PC-3 (cell line): Measurements from ENCODE around the gene TJP3. TPM values are rescaled to one million over a fixed set of nuclear protein-coding genes. Genes with fewer than 3 reads are reported as not detected.

ENCODE experiments used
- ATAC-seq: fragments of 200-7000 bp; cut with Tn5 transposase; 2 replicates; pipeline ENCODE4 v1.9.1; 2020; ENCODE audit warnings: mild to moderate bottlenecking, moderate library complexity
- BruUV-seq: library from RNA; stranded (reverse); fragments of 400-500 nt; replicated peaks from 2 replicates; lab custom pipeline; 2021; lab: Mats Ljungman, UMichigan
- CTCF ChIA-PET: fragments of 300-600 bp; sonication (Branson Sonifier 250); formaldehyde crosslinking; loops from one replicate; lab custom pipeline; 2022; ENCODE audit warnings: antibody characterized with exemption; lab: Charles Lee
- POLR2A ChIA-PET: fragments of 300-600 bp; sonication (Branson Sonifier 250); formaldehyde crosslinking; loops from one replicate; lab custom pipeline; 2022; ENCODE audit warnings: antibody characterized with exemption; ENCODE audit not compliant: unreplicated experiment; lab: Charles Lee
- DNase-seq: peaks from one replicate; pipeline ENCODE4 v3.0.0-alpha.2; 2015
- H2AFZ ChIP-seq: fragments of 300-600 bp; sonication (generic); 2 replicates; pipeline ENCODE4 v1.6.0; 2016; ENCODE audit warnings: antibody characterized with exemption, low read length
- H3F3A ChIP-seq: fragments of 300-600 bp; sonication (generic); one replicate; pipeline ENCODE4 v1.6.0; 2017; ENCODE audit warnings: antibody characterized with exemption, low read length, control low read depth, mild to moderate bottlenecking; ENCODE audit not compliant: unreplicated experiment
- H3K27ac ChIP-seq: fragments of 300-600 bp; sonication (generic); 2 replicates; pipeline ENCODE4 v1.5.1; 2016; ENCODE audit warnings: mild to moderate bottlenecking, low read length
- H3K27me3 ChIP-seq: fragments of 300-600 bp; sonication (generic); 2 replicates; pipeline ENCODE4 v1.6.1; 2016; ENCODE audit warnings: low read length, mixed read lengths
- H3K36me3 ChIP-seq: fragments of 300-600 bp; sonication (generic); 2 replicates; pipeline ENCODE4 v1.6.1; 2016; ENCODE audit warnings: low read depth, mixed run types, low read length, mixed read lengths
- H3K4me1 ChIP-seq: fragments of 300-600 bp; sonication (generic); 2 replicates; pipeline ENCODE4 v1.5.1; 2016; ENCODE audit warnings: low read length; ENCODE audit not compliant: insufficient read depth
- H3K4me2 ChIP-seq: fragments of 300-600 bp; sonication (generic); 2 replicates; pipeline ENCODE4 v1.6.0; 2016; ENCODE audit warnings: low read length
- H3K4me3 ChIP-seq: fragments of 300-600 bp; sonication (generic); 2 replicates; pipeline ENCODE4 v1.5.1; 2016; ENCODE audit warnings: mild to moderate bottlenecking, low read length, mixed read lengths
- H3K79me2 ChIP-seq: fragments of 300-600 bp; sonication (generic); 2 replicates; pipeline ENCODE4 v1.6.1; 2017; ENCODE audit warnings: low read length, mixed read lengths
- H3K9ac ChIP-seq: fragments of 300-600 bp; sonication (generic); 2 replicates; pipeline ENCODE4 v1.6.0; 2016; ENCODE audit warnings: mild to moderate bottlenecking, low read length
- H3K9me2 ChIP-seq: fragments of 300-600 bp; sonication (generic); replicated peaks from 2 replicates; pipeline ENCODE4 v1.6.1; 2016; ENCODE audit warnings: mixed run types, low read length, mixed read lengths
- H3K9me3 ChIP-seq: fragments of 300-600 bp; sonication (generic); 2 replicates; pipeline ENCODE4 v1.6.1; 2016; ENCODE audit warnings: low read length, mixed read lengths
- H4K20me1 ChIP-seq: fragments of 300-600 bp; sonication (generic); 2 replicates; pipeline ENCODE4 v1.6.1; 2016; ENCODE audit warnings: low read length, mixed read lengths
- CTCF ChIP-seq: fragments of 300-600 bp; sonication (generic); conservative IDR thresholded peaks from 2 replicates; pipeline ENCODE4 v1.5.1; 2017; ENCODE audit warnings: antibody characterized with exemption, low read depth, mild to moderate bottlenecking, low read length
- EZH2 ChIP-seq: fragments of 300-600 bp; sonication (generic); IDR thresholded peaks from one replicate; pipeline ENCODE4 v1.6.1; 2017; ENCODE audit warnings: antibody characterized with exemption, mild to moderate bottlenecking, low read length; ENCODE audit not compliant: unreplicated experiment
- EZH2phosphoT487 ChIP-seq: fragments of 300-600 bp; sonication (generic); IDR thresholded peaks from 2 replicates; pipeline ENCODE4 v1.6.1; 2018; ENCODE audit warnings: mild to moderate bottlenecking, antibody characterized with exemption, low read length, borderline replicate concordance
- intact Hi-C: fragments of 100-400 bp; cut with micrococcal nuclease; formaldehyde crosslinking; loops from 2 replicates; pipeline ENCODE4 v1.9.0; 2023
- total RNA-seq: library from RNA; depleted of rRNA; stranded (reverse); fragments of >200 nt; gene quantifications from 2 replicates; pipeline ENCODE4 v1.2.3, GENCODE V29; 2014

The TJP3 gene
- total RNA-seq, 1 experiment from 2014 or later, result 11.7 TPM

- CTCF ChIA-PET, result no interaction called here
- no peak overlapping the region for H3K27ac ChIP-seq
- no peak overlapping the region for H2AFZ ChIP-seq
- TF ChIP-seq CTCF (no peak), EZH2phosphoT487 (no peak), EZH2 (no peak)
- BruUV-seq, result no TSS peak
- no peaks in the 10 kb centered on the region for H3K79me2 ChIP-seq
- POLR2A ChIA-PET, result no interaction called here
- H3K9me2 ChIP-seq, result no peaks in the 10 kb centered on the region
- DNase-seq (no peak), ATAC-seq (no peak)
- no peaks in the 10 kb centered on the region for H3F3A ChIP-seq
- H3K9ac ChIP-seq, result no peak overlapping the region
- H3K9me3 ChIP-seq, result no peaks in the 10 kb centered on the region
- no peaks in the 10 kb centered on the region; the same call in 1 of the 2 replicates for H3K4me1 ChIP-seq
- H3K36me3 ChIP-seq, result no peaks in the 10 kb centered on the region
- H3K4me2 ChIP-seq, result no peak overlapping the region
- intact Hi-C loops, result no loop called here
- no peaks in the 10 kb centered on the region for H3K27me3 ChIP-seq
- no peak overlapping the region for H3K4me3 ChIP-seq
- no peaks in the 10 kb centered on the region for H4K20me1 ChIP-seq
These were observed 14.9 kb downstream of the TJP3 start for GRCh38 chr19:3723110-3723488.

DNA sequence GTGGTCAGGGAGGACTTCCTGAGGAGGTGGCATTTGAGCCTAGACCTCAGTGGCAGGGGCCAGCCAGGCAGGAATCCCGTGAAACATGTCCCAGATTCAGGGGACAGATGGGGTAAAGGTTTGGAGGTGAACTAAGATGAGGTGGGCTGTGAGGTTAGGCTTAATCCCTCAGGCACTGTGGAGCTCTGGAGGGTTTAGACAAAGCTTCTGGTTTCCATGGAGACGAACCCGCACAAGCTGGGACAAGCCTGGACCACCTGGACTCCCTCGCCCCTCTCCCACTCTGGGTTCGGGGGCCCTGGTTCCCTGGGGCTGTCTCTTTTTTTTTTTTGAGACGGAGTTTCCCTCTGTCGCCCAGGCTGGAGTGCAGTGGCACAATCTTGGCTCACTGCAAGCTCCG, 15.7 kb downstream of the TJP3 start:
- CTCF ChIA-PET, result no interaction called here
- POLR2A ChIA-PET, result no interaction called here
- H3K36me3 ChIP-seq, result no peaks in the 10 kb centered on the region
- ATAC-seq (no peak), DNase-seq (no peak)
- no peak for TF ChIP-seq CTCF
- no peak for TF ChIP-seq EZH2
- no peak for TF ChIP-seq EZH2phosphoT487
- no peak overlapping the region for H3K9ac ChIP-seq
- no peak overlapping the region for H3K4me3 ChIP-seq
- no peaks in the 10 kb centered on the region for H3K79me2 ChIP-seq
- no peak overlapping the region for H3K27ac ChIP-seq
- no peak overlapping the region for H2AFZ ChIP-seq
- no peaks in the 10 kb centered on the region for H3K9me2 ChIP-seq
- no peaks in the 10 kb centered on the region for H3K9me3 ChIP-seq
- H3K27me3 ChIP-seq, result no peaks in the 10 kb centered on the region
- no peak overlapping the region for H3K4me2 ChIP-seq
- no peaks in the 10 kb centered on the region for H4K20me1 ChIP-seq
- no peaks in the 10 kb centered on the region; the same call in 1 of the 2 replicates for H3K4me1 ChIP-seq
- no peaks in the 10 kb centered on the region for H3F3A ChIP-seq
- BruUV-seq, result no TSS peak
- intact Hi-C loops, result no loop called here

DNA sequence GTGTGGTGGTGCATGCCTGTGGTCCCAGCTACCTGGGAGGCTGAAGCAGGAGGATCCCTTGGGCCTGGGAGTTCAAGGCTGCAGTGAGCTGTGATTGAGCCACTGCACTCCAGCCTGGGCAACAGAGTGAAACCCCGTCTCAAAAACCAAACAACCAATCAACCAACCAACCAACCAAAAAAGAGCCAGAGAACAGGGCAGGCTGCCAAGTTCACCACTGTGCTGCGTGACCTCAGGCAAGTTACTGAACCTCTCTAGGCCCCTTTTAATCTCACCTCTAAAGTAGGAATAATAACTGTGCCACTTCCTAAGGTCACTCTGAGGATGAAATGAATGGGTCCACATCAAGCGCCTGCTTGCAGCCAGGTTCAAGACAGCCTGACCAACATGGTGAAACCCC, 16.9 kb downstream of the TJP3 start:
- no peak for ATAC-seq
- no peaks in the 10 kb centered on the region; the same call in 1 of the 2 replicates for H3K4me1 ChIP-seq

More for the DNA sequence above, 16.9 kb downstream of the TJP3 start:
- Histone ChIP-seq H3K27ac (no peak overlapping the region), H3K9me2 (no peaks in the 10 kb centered on the region), H3K9me3 (no peaks in the 10 kb centered on the region), H3K4me3 (no peak overlapping the region), H3K27me3 (no peaks in the 10 kb centered on the region), H3K36me3 (no peaks in the 10 kb centered on the region), H3K4me2 (no peak overlapping the region), H2AFZ (no peak overlapping the region), H3K79me2 (no peaks in the 10 kb centered on the region), H4K20me1 (no peaks in the 10 kb centered on the region), H3F3A (no peaks in the 10 kb centered on the region), H3K9ac (no peak overlapping the region)
- DNase-seq, result no peak
- intact Hi-C loops, result no loop called here
- BruUV-seq, result no TSS peak
- ChIA-PET CTCF (interaction anchor here (0.6 kb wide), 1 partner anchor 1570 kb away, joined by 4 read pairs; no protein-coding TSS in a partner anchor), POLR2A (no interaction called here)
- no peak for TF ChIP-seq EZH2phosphoT487
- no peak for TF ChIP-seq EZH2
- no peak for TF ChIP-seq CTCF
